Type B pancreatic cell (in vitro differentiated cells): ENCODE measurements around the gene EXOG. TPM values are rescaled to one million over a fixed set of nuclear protein-coding genes. Genes with fewer than 3 reads are reported as not detected.

Experiments
- DNase-seq: peaks from one replicate; pipeline ENCODE4 v3.0.0; 2021; ENCODE audit warnings: mixed read lengths; ENCODE audit not compliant: unreplicated experiment; ENCODE audit errors: extremely low spot score
- H3K27ac Mint-ChIP-seq: 2 replicates; pipeline ENCODE4 v1.8.0; 2021; ENCODE audit warnings: mild to moderate bottlenecking, mixed read lengths
- H3K27me3 Mint-ChIP-seq: 2 replicates; pipeline ENCODE4 v1.8.0; 2021; ENCODE audit warnings: mixed read lengths
- H3K36me3 Mint-ChIP-seq: 2 replicates; pipeline ENCODE4 v1.8.0; 2021; ENCODE audit warnings: mixed read lengths
- H3K4me1 Mint-ChIP-seq: one replicate; pipeline ENCODE4 v1.8.0; 2021; ENCODE audit warnings: mixed read lengths; ENCODE audit not compliant: unreplicated experiment
- H3K4me3 Mint-ChIP-seq: 2 replicates; pipeline ENCODE4 v1.8.0; 2021; ENCODE audit warnings: mild to moderate bottlenecking, mixed read lengths
- H3K9me3 Mint-ChIP-seq: 2 replicates; pipeline ENCODE4 v1.8.0; 2021; ENCODE audit warnings: mixed read lengths
- total RNA-seq: library from RNA; stranded (reverse); gene quantifications from 2 replicates; pipeline ENCODE4 v1.2.1, GENCODE V29; 2021; ENCODE audit warnings: low replicate concordance
- TF ChIP-seq, protein P1 (sequence below): fragments of 200-600 bp; sonication (generic); conservative IDR thresholded peaks from 2 replicates; pipeline ENCODE4 v1.5.0; 2021; ENCODE audit warnings: antibody characterized with exemption, mild to moderate bottlenecking

Gene EXOG
- total RNA-seq, 1 donor from 2014 or later: 16.8 TPM

DNA sequence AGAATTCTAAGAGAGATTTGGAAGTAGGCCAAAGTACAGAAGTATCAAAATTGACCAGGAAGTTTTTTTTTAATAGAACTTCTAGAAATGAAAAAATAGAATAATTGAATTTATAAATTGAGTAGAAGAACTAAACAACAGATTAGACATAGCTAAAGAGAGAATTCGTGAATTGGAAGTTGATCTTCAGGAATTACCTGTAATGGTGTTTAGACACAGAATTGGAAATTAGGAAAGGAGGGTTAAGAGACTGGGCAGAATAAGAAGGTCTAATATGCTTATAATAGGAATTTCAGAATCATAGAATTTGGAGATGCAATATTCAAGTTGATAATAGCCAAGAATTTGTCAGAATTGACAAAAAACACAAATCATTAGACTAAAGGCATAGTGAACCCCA is 26.3 kb upstream of the EXOG start:
- Mint-ChIP-seq H3K4me1 (peaks cover 21% of the 10 kb centered on the region), H3K9me3 (peaks cover 21% of the 10 kb centered on the region), H3K36me3 (peaks cover 35% of the 10 kb centered on the region), H3K27ac (no peak overlapping the region), H3K27me3 (no peaks in the 10 kb centered on the region), H3K4me3 (no peak overlapping the region)
- no peak for DNase-seq
- TF ChIP-seq, protein P1, sequence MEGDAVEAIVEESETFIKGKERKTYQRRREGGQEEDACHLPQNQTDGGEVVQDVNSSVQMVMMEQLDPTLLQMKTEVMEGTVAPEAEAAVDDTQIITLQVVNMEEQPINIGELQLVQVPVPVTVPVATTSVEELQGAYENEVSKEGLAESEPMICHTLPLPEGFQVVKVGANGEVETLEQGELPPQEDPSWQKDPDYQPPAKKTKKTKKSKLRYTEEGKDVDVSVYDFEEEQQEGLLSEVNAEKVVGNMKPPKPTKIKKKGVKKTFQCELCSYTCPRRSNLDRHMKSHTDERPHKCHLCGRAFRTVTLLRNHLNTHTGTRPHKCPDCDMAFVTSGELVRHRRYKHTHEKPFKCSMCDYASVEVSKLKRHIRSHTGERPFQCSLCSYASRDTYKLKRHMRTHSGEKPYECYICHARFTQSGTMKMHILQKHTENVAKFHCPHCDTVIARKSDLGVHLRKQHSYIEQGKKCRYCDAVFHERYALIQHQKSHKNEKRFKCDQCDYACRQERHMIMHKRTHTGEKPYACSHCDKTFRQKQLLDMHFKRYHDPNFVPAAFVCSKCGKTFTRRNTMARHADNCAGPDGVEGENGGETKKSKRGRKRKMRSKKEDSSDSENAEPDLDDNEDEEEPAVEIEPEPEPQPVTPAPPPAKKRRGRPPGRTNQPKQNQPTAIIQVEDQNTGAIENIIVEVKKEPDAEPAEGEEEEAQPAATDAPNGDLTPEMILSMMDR: no peak

DNA sequence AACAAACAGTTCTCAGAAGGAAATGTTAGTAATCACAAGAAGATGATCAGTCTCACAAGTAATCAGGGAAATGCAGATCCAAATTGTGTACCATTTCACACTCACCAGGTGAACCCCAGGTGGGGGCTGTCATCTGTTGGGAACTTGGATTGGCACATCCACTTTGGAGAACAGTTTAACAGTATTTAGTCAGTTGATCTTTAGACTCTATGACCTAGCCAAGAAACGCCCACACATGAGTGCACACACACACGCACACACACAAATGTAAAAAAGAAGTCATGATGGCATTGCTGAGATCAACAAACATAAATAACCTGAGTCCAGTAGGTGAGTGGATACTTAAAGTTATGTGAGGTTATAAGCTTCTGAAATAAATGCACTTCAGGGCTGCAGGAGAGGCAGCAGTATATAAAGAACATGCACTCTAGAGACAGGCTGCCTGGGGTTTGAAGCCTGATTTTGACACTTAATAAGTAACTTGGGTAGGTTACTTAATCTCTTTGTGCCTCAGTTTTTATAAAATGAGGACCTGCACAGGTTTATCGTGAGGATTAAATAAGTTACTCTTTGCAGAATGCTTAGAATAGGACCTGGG is 24.8 kb upstream of the EXOG start:
- TF ChIP-seq, protein P1: no peak
- DNase-seq: no peak
- no peaks in the 10 kb centered on the region for H3K27me3 Mint-ChIP-seq
- no peak overlapping the region for H3K4me3 Mint-ChIP-seq
- H3K9me3 Mint-ChIP-seq: peaks cover 11% of the 10 kb centered on the region
- H3K27ac Mint-ChIP-seq: no peak overlapping the region
- H3K36me3 Mint-ChIP-seq: peaks cover 26% of the 10 kb centered on the region
- H3K4me1 Mint-ChIP-seq: peaks cover 21% of the 10 kb centered on the region

DNA sequence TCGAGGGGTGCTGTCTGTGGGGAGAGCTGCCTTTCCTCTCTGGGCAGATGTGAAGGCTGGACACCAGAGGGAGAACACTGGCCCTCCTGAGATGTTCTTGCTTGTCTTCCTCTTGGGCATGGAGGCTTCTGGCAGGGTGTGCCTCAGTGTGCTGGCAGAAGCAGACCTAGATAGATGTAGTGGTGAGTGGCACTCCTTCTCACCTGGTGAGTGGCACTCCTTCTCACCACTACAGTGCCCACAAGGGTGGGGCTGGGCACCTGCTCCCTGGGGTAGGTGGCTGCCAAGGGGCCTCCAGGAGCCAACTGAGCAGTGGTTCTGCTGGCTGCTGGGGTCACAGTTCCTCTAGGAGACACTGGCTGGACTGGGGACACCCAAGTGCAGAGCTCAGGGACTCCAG is 23.8 kb upstream of the EXOG start:
- H3K27me3 Mint-ChIP-seq: no peaks in the 10 kb centered on the region
- DNase-seq: no peak
- no peak overlapping the region for H3K27ac Mint-ChIP-seq
- peaks cover 11% of the 10 kb centered on the region for H3K9me3 Mint-ChIP-seq
- H3K4me3 Mint-ChIP-seq: no peak overlapping the region
- peaks cover 26% of the 10 kb centered on the region for H3K36me3 Mint-ChIP-seq
- TF ChIP-seq, protein P1: no peak
- peaks cover 21% of the 10 kb centered on the region for H3K4me1 Mint-ChIP-seq

DNA sequence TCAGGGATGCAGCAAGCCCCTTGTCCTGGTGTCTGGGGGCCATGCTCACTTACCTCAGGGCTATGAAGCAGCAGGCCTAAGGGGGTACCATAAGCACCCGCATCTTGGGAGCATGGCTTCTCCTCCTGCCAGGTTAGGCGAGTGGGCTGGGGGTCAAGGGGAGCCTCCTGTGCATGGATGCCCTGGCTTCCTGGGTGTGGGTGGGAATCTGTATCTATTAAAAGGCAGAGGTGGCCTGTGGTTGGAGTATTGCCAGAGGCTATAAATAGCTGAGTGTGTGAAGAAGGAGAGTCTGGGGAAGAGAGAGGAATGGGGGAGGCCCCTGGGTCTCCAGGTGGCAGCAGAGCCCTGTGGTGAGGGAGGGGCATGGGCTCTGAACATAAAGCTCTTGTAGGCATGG is 22.9 kb upstream of the EXOG start:
- Mint-ChIP-seq H3K27ac (no peak overlapping the region), H3K4me3 (peak overlapping the region; percentile 40), H3K9me3 (peaks cover 11% of the 10 kb centered on the region), H3K27me3 (no peaks in the 10 kb centered on the region), H3K4me1 (peaks cover 21% of the 10 kb centered on the region), H3K36me3 (peaks cover 26% of the 10 kb centered on the region)
- no peak for DNase-seq
- TF ChIP-seq, protein P1: no peak

DNA sequence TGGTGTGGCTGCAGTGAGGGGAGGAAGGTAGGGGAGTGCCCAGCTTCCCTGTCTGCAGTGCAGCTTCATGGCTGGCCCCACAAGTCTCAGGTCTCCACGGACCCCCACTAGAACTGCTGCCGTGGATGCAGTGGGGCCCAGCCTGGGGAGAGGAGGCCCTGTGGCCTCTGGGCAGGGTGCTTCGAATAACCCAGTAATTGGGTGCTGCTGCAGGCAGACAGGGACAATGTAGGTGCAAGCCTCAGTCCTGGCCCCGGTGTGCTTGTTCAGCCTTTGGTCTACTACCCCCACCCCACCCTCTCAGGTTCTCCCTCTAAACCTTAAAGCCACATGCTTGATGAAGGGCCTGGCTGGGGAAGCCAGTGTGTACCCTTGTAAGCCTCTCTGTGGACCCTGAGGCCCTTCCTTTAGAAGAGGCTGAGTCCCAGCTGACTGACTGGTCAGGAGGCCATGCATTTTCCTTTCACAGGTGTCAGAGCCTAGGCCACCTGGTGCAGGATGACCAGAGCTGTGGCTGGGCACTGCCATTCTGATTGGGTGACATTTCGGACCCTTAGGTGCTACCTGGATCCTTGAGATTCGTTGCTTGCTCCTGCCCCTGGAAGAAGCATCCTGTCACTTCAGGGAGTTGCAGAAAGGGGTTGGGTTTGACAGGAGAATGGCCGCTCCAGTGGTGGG is 21.1 kb upstream of the EXOG start:
- Mint-ChIP-seq H3K27ac (no peak overlapping the region), H3K27me3 (no peaks in the 10 kb centered on the region), H3K9me3 (peaks cover under 1% of the 10 kb centered on the region), H3K4me1 (peaks cover 21% of the 10 kb centered on the region), H3K4me3 (no peak overlapping the region), H3K36me3 (peaks cover 16% of the 10 kb centered on the region)
- DNase-seq: no peak
- TF ChIP-seq, protein P1: no peak
